Activated naive CD4-positive, alpha-beta T cell treated with anti-CD3 and anti-CD28 coated beads for 36 hours (primary cell): ENCODE measurements around the gene LIME1. TPM values are rescaled to one million over a fixed set of nuclear protein-coding genes. Genes with fewer than 3 reads are reported as not detected.
"Not testable (repeated sequence)": the region's sequence is repeated elsewhere in the genome, so short reads cannot be mapped to it uniquely, and the experiment has no call there.

ENCODE experiments used
- CTCF ChIA-PET: fragments of 350-600 bp; sonication (Branson Sonifier 250); formaldehyde crosslinking; loops from one replicate; lab custom pipeline; 2021; ENCODE audit warnings: antibody characterized with exemption; lab: Charles Lee
- DNase-seq: peaks from one replicate; pipeline ENCODE4 v3.0.0-alpha.2; 2020
- H3K27ac Mint-ChIP-seq: one replicate; pipeline ENCODE4 v1.8.0; 2021; ENCODE audit warnings: mild to moderate bottlenecking, mixed read lengths
- H3K27me3 Mint-ChIP-seq: one replicate; pipeline ENCODE4 v1.8.0; 2021; ENCODE audit warnings: low read depth, mixed read lengths
- H3K36me3 Mint-ChIP-seq: one replicate; pipeline ENCODE4 v1.8.0; 2021; ENCODE audit warnings: low read depth, mixed read lengths
- H3K4me1 Mint-ChIP-seq: one replicate; pipeline ENCODE4 v1.8.0; 2021; ENCODE audit warnings: low read depth, mixed read lengths
- H3K4me3 Mint-ChIP-seq: one replicate; pipeline ENCODE4 v1.8.0; 2021; ENCODE audit warnings: mild to moderate bottlenecking, moderate library complexity, mixed read lengths
- H3K9me3 Mint-ChIP-seq: one replicate; pipeline ENCODE4 v1.8.0; 2021; ENCODE audit warnings: mixed read lengths
- intact Hi-C: fragments of 100-400 bp; cut with micrococcal nuclease; formaldehyde crosslinking; loops from one replicate; pipeline ENCODE4 v1.15.1; 2023
- total RNA-seq, 2 experiments: library from RNA; stranded (reverse); gene quantifications; one replicate each; pipeline ENCODE4 v1.2.3, GENCODE V29; 2021

The LIME1 gene
- total RNA-seq, 2 experiments from 2014 or later: 3.1 to 4.1 TPM

DNA sequence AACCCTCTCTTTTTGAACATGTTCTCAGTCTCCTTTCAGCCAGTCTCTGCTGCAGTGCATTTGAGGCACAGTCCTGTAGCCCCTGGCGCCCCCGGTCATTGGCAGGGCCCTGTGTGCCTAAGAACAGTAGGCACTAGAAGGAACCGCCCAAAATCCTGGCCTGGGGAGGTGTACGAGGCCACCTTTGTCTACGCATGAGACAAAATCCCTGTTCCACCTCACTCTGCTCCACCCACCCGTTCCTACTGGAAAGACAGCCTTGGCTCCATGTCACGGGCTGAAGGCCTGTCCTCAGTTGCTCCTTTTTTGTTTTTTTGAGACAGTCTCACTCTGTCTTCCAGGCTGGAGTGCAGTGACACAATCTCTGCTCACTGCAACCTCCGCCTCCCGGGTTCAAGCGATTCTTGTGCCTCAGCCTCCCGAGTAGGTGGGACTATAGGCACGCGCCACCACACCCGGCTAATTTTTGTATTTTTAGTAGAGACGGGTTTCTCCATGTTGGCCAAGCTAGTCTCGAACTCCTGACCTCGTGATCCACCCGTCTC is 6.2 kb upstream of the LIME1 start:
- intact Hi-C loops, H3K27ac Mint-ChIP-seq, DNase-seq, H3K9me3 Mint-ChIP-seq, H3K27me3 Mint-ChIP-seq: not testable (repeated sequence)
- CTCF ChIA-PET: interaction anchor here (0.6 to 0.8 kb wide), 2 partner anchors 10 to 320 kb away, joined by 3 read pairs; no protein-coding TSS in a partner anchor
- H3K4me3 Mint-ChIP-seq: peak overlapping the region; percentile 17
- peaks cover 15% of the 10 kb centered on the region for H3K4me1 Mint-ChIP-seq
- H3K36me3 Mint-ChIP-seq: peaks cover 30% of the 10 kb centered on the region

DNA sequence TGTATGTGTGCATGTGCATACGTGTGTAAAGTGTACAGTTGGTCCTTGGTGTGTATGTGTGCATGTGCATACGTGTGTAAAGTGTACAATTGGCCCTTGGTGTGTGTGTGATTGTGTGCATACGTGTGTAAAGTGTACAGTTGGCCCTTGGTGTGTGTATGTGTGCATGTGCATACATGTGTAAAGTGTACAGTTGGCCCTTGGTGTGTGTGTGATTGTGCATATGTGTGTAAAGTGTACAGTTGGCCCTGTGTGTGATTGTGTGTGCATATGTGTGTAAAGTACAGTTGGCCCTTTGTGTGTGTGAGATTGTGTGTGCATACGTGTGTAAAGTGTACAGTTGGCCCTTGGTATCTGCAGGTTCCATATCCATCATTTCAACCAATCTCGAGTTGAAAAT is 5.1 kb upstream of the LIME1 start:
- DNase-seq: no peak
- peaks cover 3% of the 10 kb centered on the region for H3K9me3 Mint-ChIP-seq
- intact Hi-C loops: no loop called here
- H3K27me3 Mint-ChIP-seq: no peaks in the 10 kb centered on the region
- peaks cover 27% of the 10 kb centered on the region for H3K36me3 Mint-ChIP-seq
- CTCF ChIA-PET: no interaction called here
- peaks cover 23% of the 10 kb centered on the region for H3K4me1 Mint-ChIP-seq
- no peak overlapping the region for H3K27ac Mint-ChIP-seq
- no peak overlapping the region for H3K4me3 Mint-ChIP-seq

GRCh38 chr20:63732118-63733095 is 4.1 kb upstream of the LIME1 start:
- Mint-ChIP-seq H3K9me3 (no peaks in the 10 kb centered on the region), H3K27me3 (no peaks in the 10 kb centered on the region), H3K27ac (no peak overlapping the region), H3K4me1 (peaks cover 25% of the 10 kb centered on the region), H3K4me3 (no peak overlapping the region), H3K36me3 (peaks cover 20% of the 10 kb centered on the region)
- no peak for DNase-seq
- intact Hi-C loops: no loop called here
- CTCF ChIA-PET: interaction anchor here (0.9 kb wide), 1 partner anchor 25 kb away, joined by 3 read pairs; the partner anchor contains the start of gene ARFRP1

GRCh38 chr20:63733117-63733516 is 3.3 kb upstream of the LIME1 start:
- intact Hi-C loops: no loop called here
- CTCF ChIA-PET: interaction anchor here (0.9 kb wide), 1 partner anchor 26 kb away, joined by 3 read pairs; the partner anchor contains the start of gene ARFRP1
- no peak overlapping the region for H3K27ac Mint-ChIP-seq

DNA sequence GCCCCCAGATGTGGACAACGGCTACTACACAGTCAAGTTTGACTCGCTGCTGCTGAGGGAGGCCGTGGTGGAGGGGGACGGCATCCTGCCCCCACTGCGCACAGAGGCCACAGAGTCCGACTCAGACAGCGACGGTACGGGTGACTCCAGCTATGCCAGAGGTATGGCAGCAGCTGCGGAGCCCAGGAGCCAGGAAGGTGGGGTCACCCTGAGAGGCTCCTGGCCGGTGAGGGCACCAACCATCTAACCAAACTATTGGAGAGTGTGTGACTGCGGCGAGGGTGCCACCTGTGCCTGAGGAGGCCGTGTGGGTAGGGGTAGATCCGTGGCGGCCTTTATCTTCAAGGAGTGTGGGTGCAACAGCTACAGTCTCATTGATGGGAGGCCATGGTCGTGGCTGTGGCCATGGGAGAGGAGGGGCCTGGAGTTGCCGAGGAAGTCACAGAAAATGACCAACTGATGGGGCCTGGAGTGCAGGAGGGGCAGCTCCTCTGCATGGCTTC is 2.8 kb upstream of the LIME1 start:
- intact Hi-C loops: no loop called here
- no peak for DNase-seq

More at GRCh38 chr20:63733117-63733516, 3.3 kb upstream of the LIME1 start:
- no peaks in the 10 kb centered on the region for H3K9me3 Mint-ChIP-seq
- peaks cover 20% of the 10 kb centered on the region for H3K36me3 Mint-ChIP-seq
- H3K4me3 Mint-ChIP-seq: no peak overlapping the region
- peaks cover 21% of the 10 kb centered on the region for H3K4me1 Mint-ChIP-seq
- H3K27me3 Mint-ChIP-seq: no peaks in the 10 kb centered on the region
- DNase-seq: no peak

DNA sequence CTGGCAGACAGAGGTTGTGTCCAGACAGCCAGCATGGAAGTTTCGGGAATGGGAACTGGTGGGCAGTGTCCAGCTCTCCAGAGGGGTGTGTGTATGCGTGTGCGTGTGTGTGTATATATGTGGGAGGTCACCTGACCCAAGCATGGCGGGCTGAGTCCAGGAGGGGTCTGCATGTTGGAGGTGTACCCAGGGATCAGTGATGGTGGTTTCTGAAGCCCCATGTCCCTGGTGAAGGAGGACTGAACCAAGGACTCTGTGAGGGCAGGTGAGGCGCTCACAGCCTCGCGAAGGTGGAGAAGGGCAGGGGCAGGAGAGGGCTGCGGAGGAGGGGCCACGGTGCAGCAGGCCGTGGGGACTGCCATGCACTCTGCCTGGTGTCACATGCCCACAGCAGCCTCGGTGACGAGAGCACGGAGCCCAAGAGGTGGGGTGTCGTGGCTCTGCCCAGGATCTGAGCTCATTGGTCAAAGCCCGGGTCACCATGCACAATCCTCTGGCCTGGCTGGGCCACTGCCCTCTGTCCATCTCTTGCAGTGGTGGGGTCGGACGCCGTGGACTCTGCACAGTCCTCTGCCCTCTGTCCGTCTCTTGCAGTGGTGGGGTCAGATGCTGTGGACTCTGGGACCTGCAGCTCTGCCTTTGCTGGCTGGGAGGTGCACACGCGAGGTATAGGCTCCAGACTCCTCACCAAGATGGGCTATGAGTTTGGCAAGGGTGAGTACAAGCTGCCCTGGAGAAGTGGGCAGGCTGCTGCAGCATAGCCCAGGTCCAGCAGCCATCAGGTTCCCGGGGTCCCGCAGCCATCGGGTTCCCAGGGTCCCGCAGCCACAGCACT is 2.1 kb upstream of the LIME1 start:
- H3K27me3 Mint-ChIP-seq: no peaks in the 10 kb centered on the region
- no peak for DNase-seq
- H3K9me3 Mint-ChIP-seq: no peaks in the 10 kb centered on the region
- CTCF ChIA-PET: interaction anchor here (0.6 kb wide), 1 partner anchor 14 kb away, joined by 5 read pairs; no protein-coding TSS in a partner anchor
- peaks cover 14% of the 10 kb centered on the region for H3K36me3 Mint-ChIP-seq
- intact Hi-C loops: no loop called here
- H3K4me3 Mint-ChIP-seq: no peak overlapping the region
- peaks cover 24% of the 10 kb centered on the region for H3K4me1 Mint-ChIP-seq
- no peak overlapping the region for H3K27ac Mint-ChIP-seq

More for the DNA sequence above, 2.8 kb upstream of the LIME1 start:
- Mint-ChIP-seq H3K9me3 (no peaks in the 10 kb centered on the region), H3K4me1 (peaks cover 24% of the 10 kb centered on the region), H3K27me3 (no peaks in the 10 kb centered on the region), H3K27ac (no peak overlapping the region), H3K36me3 (peaks cover 16% of the 10 kb centered on the region), H3K4me3 (no peak overlapping the region)
- CTCF ChIA-PET: interaction anchor here (0.6 to 0.9 kb wide), 2 partner anchors 13 to 26 kb away, joined by 3 to 5 read pairs; partner anchors contain the start of gene ARFRP1

DNA sequence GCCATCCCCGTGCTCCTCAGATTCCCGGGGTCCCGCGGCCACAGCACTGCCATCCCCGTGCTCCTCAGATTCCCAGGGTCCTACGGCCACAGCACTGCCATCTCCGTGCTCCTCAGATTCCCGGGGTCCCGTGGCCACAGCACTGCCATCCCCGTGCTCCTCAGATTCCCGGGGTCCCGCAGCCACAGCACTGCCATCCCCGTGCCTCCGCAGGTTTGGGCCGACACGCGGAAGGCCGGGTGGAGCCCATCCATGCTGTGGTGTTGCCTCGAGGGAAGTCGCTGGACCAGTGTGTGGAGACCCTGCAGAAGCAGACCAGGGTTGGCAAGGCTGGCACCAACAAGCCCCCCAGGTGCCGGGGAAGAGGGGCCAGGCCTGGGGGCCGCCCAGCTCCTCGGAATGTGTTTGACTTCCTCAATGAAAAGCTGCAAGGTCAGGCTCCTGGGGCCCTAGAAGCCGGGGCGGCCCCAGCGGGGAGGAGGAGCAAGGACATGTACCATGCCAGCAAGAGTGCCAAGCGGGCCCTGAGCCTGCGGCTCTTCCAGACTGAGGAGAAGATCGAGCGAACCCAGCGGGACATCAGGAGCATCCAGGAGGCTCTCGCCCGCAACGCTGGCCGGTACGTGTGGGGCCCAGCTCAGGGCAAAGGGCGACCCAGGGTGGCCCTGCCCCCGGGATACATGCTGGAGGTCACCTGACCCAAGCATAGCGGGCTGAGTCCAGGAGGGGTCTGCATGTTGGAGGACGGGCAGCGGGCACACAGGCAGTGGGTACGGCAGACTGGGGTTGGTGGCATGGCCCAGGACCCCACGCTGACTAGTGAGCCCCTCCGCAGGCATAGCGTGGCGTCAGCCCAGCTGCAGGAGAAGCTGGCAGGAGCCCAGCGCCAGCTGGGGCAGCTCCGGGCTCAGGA is 1.3 kb upstream of the LIME1 start:
- H3K9me3 Mint-ChIP-seq: no peaks in the 10 kb centered on the region
- no peak overlapping the region for H3K4me3 Mint-ChIP-seq
- no peak overlapping the region for H3K27ac Mint-ChIP-seq
- DNase-seq: no peak
- intact Hi-C loops: loop anchor here (5.0 kb wide), 2 partner anchors 108 to 342 kb away; partner anchors contain the start of genes GMEB2 and RGS19
- H3K27me3 Mint-ChIP-seq: no peaks in the 10 kb centered on the region
- peaks cover 24% of the 10 kb centered on the region for H3K4me1 Mint-ChIP-seq
- H3K36me3 Mint-ChIP-seq: peaks cover 12% of the 10 kb centered on the region
- CTCF ChIA-PET: interaction anchor here (1.7 to 2.7 kb wide), 2 partner anchors 27 to 93 kb away, joined by 4 to 15 read pairs; partner anchors contain the start of genes ARFRP1 and ZGPAT

- H3K4me1 Mint-ChIP-seq: peaks cover 24% of the 10 kb centered on the region
- H3K27me3 Mint-ChIP-seq: no peaks in the 10 kb centered on the region
- no peak overlapping the region for H3K27ac Mint-ChIP-seq
- peak; percentile 66 for DNase-seq
- H3K4me3 Mint-ChIP-seq: no peak overlapping the region
- CTCF ChIA-PET: interaction anchor here (1.0 to 2.7 kb wide), 4 partner anchors 12 to 95 kb away, joined by 3 to 15 read pairs (median 4); partner anchors contain the start of genes ARFRP1 and ZGPAT
- H3K36me3 Mint-ChIP-seq: peaks cover 10% of the 10 kb centered on the region
- intact Hi-C loops: loop anchor here (1.0 to 5.0 kb wide), 5 partner anchors 9 to 340 kb away; partner anchors contain the start of genes ARFRP1, GMEB2, RGS19 and TPD52L2
- H3K9me3 Mint-ChIP-seq: no peaks in the 10 kb centered on the region
These were observed 630 bp downstream of the LIME1 start for GRCh38 chr20:63736893-63737694.

DNA sequence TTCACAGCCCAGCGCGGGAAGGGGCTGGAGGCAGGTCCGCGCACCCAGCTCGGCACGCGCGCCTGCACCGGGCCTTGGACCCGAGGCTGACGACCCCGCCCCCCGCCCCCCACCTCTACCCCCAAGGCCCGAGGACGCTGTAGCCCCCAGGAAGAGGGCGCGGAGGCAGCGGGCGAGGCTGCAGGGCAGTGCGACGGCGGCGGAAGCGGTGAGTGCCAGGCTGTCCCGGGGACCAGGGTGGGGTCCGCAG is 1.2 kb downstream of the LIME1 start:
- Mint-ChIP-seq H3K4me3 (no peak overlapping the region), H3K9me3 (no peaks in the 10 kb centered on the region), H3K27me3 (no peaks in the 10 kb centered on the region), H3K4me1 (peaks cover 24% of the 10 kb centered on the region), H3K36me3 (peaks cover 10% of the 10 kb centered on the region), H3K27ac (no peak overlapping the region)
- CTCF ChIA-PET: interaction anchor here (2.7 kb wide), 1 partner anchor 30 kb away, joined by 15 read pairs; the partner anchor contains the start of genes ARFRP1 and ZGPAT
- no peak for DNase-seq
- intact Hi-C loops: loop anchor here (2.0 to 5.0 kb wide), 4 partner anchors 31 to 340 kb away; partner anchors contain the start of genes ARFRP1, GMEB2, RGS19 and TPD52L2

GRCh38 chr20:63737945-63738686 is 1.7 kb downstream of the LIME1 start:
- Mint-ChIP-seq H3K4me1 (peaks cover 24% of the 10 kb centered on the region), H3K9me3 (no peaks in the 10 kb centered on the region), H3K27me3 (no peaks in the 10 kb centered on the region), H3K4me3 (peak overlapping the region; percentile 21), H3K27ac (no peak overlapping the region), H3K36me3 (peaks cover 10% of the 10 kb centered on the region)
- DNase-seq: no peak
- intact Hi-C loops: loop anchor here (2.0 to 5.0 kb wide), 4 partner anchors 31 to 339 kb away; partner anchors contain the start of genes ARFRP1, GMEB2, RGS19 and TPD52L2
- CTCF ChIA-PET: no interaction called here
